SU-DHL-6 (cell line): ENCODE results near the gene PRELP.
"Not testable (repeated sequence)": the region's sequence is repeated elsewhere in the genome, so short reads cannot be mapped to it uniquely, and the experiment has no call there.

ENCODE experiments used
- H2AFZ ChIP-seq: fragments of 200-600 bp; sonication (generic); 2 replicates; pipeline ENCODE4 v1.6.1; 2014; ENCODE audit warnings: low read depth, mild to moderate bottlenecking, moderate library complexity, mixed read lengths, antibody characterized with exemption, low read length; ENCODE audit not compliant: severe bottlenecking
- H3F3A ChIP-seq: fragments of 200-600 bp; shearing (Covaris generic); 2 replicates; pipeline ENCODE4 v1.6.0; 2016; ENCODE audit warnings: antibody characterized with exemption, mild to moderate bottlenecking; ENCODE audit not compliant: insufficient read depth
- H3K27ac ChIP-seq: fragments of 200-600 bp; sonication (generic); 2 replicates; pipeline ENCODE4 v1.5.1; 2016; ENCODE audit warnings: low read depth, mild to moderate bottlenecking, low read length, moderate library complexity, mixed read lengths
- H3K27me3 ChIP-seq: fragments of 200-600 bp; sonication (generic), shearing (Covaris generic); 2 replicates; pipeline ENCODE4 v1.6.0; 2014; ENCODE audit warnings: mild to moderate bottlenecking, low read length
- H3K36me3 ChIP-seq: fragments of 200-600 bp; sonication (generic); 2 replicates; pipeline ENCODE4 v1.6.1; 2014; ENCODE audit warnings: mild to moderate bottlenecking, low read length, mixed read lengths
- H3K4me2 ChIP-seq: fragments of 300-600, 200-600 bp; shearing (Covaris generic), sonication (generic); 2 replicates; pipeline ENCODE4 v1.6.0; 2014; ENCODE audit warnings: low read length, low read depth, mild to moderate bottlenecking; ENCODE audit not compliant: poor library complexity, severe bottlenecking
- H3K4me3 ChIP-seq: fragments of 200-600 bp; sonication (generic); 2 replicates; pipeline ENCODE4 v1.5.1; 2014; ENCODE audit warnings: antibody characterized with exemption, low read length, mild to moderate bottlenecking, mixed read lengths; ENCODE audit not compliant: insufficient read depth, poor library complexity, severe bottlenecking
- H3K79me2 ChIP-seq: fragments of 200-600 bp; sonication (generic); 2 replicates; pipeline ENCODE4 v1.6.1; 2014; ENCODE audit warnings: mild to moderate bottlenecking, low read length, moderate library complexity; ENCODE audit not compliant: insufficient read depth
- H3K9ac ChIP-seq: fragments of 200-600 bp; sonication (generic); 2 replicates; pipeline ENCODE4 v1.7.0; 2014; ENCODE audit warnings: mild to moderate bottlenecking, low read length
- H3K9me2 ChIP-seq: fragments of 200-600 bp; sonication (generic); replicated peaks from 2 replicates; pipeline ENCODE4 v1.6.1; 2014; ENCODE audit warnings: low read length; ENCODE audit not compliant: insufficient read depth
- H3K9me3 ChIP-seq: fragments of 200-600 bp; sonication (generic); 2 replicates; pipeline ENCODE4 v1.6.1; 2014; ENCODE audit warnings: low read length, mixed read lengths; ENCODE audit not compliant: insufficient read depth
- H4K20me1 ChIP-seq: fragments of 200-600 bp; sonication (generic); 2 replicates; pipeline ENCODE4 v1.6.1; 2014; ENCODE audit warnings: low read depth, mild to moderate bottlenecking, antibody characterized with exemption, low read length, moderate library complexity, mixed read lengths
- EZH2phosphoT487 ChIP-seq: fragments of 200-600 bp; sonication (generic), shearing (Covaris generic); conservative IDR thresholded peaks from 2 replicates; pipeline ENCODE4 v1.6.1; 2018; ENCODE audit warnings: mild to moderate bottlenecking, antibody characterized with exemption, low read length, moderate library complexity, mixed read lengths
- TF ChIP-seq, protein P1 (sequence below): fragments of 200-600 bp; sonication (generic); IDR thresholded peaks from one replicate; pipeline ENCODE4 v1.5.1; 2017; ENCODE audit warnings: antibody characterized with exemption, mild to moderate bottlenecking, low read length, moderate library complexity; ENCODE audit not compliant: insufficient read depth, poor library complexity, severe bottlenecking

PRELP gene

GRCh38 chr1:203444171-203444576 lies 31.4 kb upstream of the PRELP start:
- Histone ChIP-seq H3K79me2 (no peaks in the 10 kb centered on the region), H4K20me1 (no peaks in the 10 kb centered on the region), H3K9ac (no peak overlapping the region), H2AFZ (no peak overlapping the region), H3K27ac (no peak overlapping the region), H3F3A (no peaks in the 10 kb centered on the region), H3K4me3 (no peak overlapping the region), H3K9me3 (no peaks in the 10 kb centered on the region), H3K36me3 (no peaks in the 10 kb centered on the region), H3K27me3 (no peaks in the 10 kb centered on the region), H3K9me2 (no peaks in the 10 kb centered on the region), H3K4me2 (no peak overlapping the region)
- TF ChIP-seq EZH2phosphoT487: no peak
- TF ChIP-seq, protein P1, sequence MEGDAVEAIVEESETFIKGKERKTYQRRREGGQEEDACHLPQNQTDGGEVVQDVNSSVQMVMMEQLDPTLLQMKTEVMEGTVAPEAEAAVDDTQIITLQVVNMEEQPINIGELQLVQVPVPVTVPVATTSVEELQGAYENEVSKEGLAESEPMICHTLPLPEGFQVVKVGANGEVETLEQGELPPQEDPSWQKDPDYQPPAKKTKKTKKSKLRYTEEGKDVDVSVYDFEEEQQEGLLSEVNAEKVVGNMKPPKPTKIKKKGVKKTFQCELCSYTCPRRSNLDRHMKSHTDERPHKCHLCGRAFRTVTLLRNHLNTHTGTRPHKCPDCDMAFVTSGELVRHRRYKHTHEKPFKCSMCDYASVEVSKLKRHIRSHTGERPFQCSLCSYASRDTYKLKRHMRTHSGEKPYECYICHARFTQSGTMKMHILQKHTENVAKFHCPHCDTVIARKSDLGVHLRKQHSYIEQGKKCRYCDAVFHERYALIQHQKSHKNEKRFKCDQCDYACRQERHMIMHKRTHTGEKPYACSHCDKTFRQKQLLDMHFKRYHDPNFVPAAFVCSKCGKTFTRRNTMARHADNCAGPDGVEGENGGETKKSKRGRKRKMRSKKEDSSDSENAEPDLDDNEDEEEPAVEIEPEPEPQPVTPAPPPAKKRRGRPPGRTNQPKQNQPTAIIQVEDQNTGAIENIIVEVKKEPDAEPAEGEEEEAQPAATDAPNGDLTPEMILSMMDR: peak; percentile 17

DNA sequence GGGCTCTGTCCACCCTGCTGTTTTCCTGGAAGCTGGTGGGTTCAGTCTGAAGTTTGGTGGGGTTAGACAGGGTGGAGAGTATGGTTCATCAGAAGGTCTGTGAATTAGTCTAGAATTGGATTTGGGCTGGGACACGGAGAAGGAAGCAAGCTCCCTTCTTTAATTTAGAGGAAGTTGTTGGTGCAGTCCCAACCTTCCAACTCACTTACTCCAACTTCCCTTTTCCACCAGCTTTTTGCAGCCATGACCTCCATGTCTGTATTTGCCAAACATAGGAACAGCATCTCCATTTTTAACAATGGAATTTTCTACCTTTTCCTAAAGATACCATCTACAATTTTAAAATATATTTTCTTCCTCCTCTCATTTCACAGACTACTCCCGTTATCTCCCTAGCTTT lies 28.5 kb upstream of the PRELP start:
- H3K27me3 ChIP-seq: no peaks in the 10 kb centered on the region
- no peak overlapping the region for H2AFZ ChIP-seq
- no peak overlapping the region for H3K27ac ChIP-seq
- H4K20me1 ChIP-seq: no peaks in the 10 kb centered on the region
- no peaks in the 10 kb centered on the region for H3K9me2 ChIP-seq
- no peak overlapping the region for H3K4me3 ChIP-seq
- peaks cover 9% of the 10 kb centered on the region; the same call in 1 of the 2 replicates for H3F3A ChIP-seq
- H3K4me2 ChIP-seq: no peak overlapping the region
- no peaks in the 10 kb centered on the region for H3K9me3 ChIP-seq
- no peak overlapping the region for H3K9ac ChIP-seq
- H3K79me2 ChIP-seq: no peaks in the 10 kb centered on the region
- no peak for TF ChIP-seq EZH2phosphoT487
- TF ChIP-seq, protein P1: no peak
- H3K36me3 ChIP-seq: no peaks in the 10 kb centered on the region

DNA sequence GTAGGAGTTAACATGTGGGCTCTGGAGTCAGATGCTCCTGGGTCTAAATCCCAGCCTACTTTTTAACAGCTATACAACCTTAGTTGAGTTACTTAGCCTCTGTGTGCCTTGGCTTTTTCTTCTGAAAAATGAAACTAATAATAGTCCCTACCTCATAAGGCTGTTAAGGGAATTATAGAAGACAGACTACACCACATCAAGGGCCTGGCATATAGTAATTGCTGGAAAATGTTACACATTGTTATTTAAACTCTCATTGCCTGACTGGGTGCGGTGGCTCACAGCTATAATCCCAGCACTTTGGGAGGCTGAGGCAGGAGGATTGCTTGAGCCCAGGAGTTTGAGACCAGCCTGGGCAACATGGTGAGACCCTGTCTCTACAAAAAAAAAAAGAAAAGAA lies 28.0 kb upstream of the PRELP start:
- not testable (repeated sequence) for H3K9me3 ChIP-seq, H3K36me3 ChIP-seq, H3K27ac ChIP-seq, H3K4me2 ChIP-seq, H3K27me3 ChIP-seq, H3K4me3 ChIP-seq, H4K20me1 ChIP-seq, H3K9ac ChIP-seq, H3K79me2 ChIP-seq, H2AFZ ChIP-seq, H3K9me2 ChIP-seq
- H3F3A ChIP-seq: peaks cover 13% of the 10 kb centered on the region

GRCh38 chr1:203448521-203449061 lies 27.0 kb upstream of the PRELP start:
- Histone ChIP-seq H3K9me2 (no peaks in the 10 kb centered on the region), H3K9me3 (no peaks in the 10 kb centered on the region), H3K4me2 (no peak overlapping the region), H4K20me1 (no peaks in the 10 kb centered on the region), H3K4me3 (no peak overlapping the region), H3K27ac (no peak overlapping the region), H3K36me3 (no peaks in the 10 kb centered on the region), H3K27me3 (no peaks in the 10 kb centered on the region), H3K79me2 (no peaks in the 10 kb centered on the region), H3K9ac (no peak overlapping the region), H2AFZ (no peak overlapping the region), H3F3A (peaks cover 23% of the 10 kb centered on the region)
- no peak for TF ChIP-seq EZH2phosphoT487
- TF ChIP-seq, protein P1: no peak
